Stimulated activated CD4-positive, alpha-beta T cell treated with anti-CD3 and anti-CD28 coated beads, Interleukin-4, amount 100 ng/mL, for 4 hours (primary cell): Measurements from ENCODE around the gene UBA5.
"Not testable (repeated sequence)": the region's sequence is repeated elsewhere in the genome, so short reads cannot be mapped to it uniquely, and the experiment has no call there.

ENCODE experiments used
- DNase-seq, 2 experiments: peaks; one replicate each; pipeline ENCODE4 v3.0.0-alpha.2; 2020

The UBA5 gene

GRCh38 chr3:132660052-132660810 is at the start of gene UBA5:
UBA5 (plus strand) TSS chr3:132660329; CDS start chr3:132660538, 209 bp downstream.
- DNase-seq = peak; percentile 62 to 67

GRCh38 chr3:132615301-132615700 is 44.8 kb upstream of the UBA5 start:
- DNase-seq = not testable (repeated sequence)

DNA sequence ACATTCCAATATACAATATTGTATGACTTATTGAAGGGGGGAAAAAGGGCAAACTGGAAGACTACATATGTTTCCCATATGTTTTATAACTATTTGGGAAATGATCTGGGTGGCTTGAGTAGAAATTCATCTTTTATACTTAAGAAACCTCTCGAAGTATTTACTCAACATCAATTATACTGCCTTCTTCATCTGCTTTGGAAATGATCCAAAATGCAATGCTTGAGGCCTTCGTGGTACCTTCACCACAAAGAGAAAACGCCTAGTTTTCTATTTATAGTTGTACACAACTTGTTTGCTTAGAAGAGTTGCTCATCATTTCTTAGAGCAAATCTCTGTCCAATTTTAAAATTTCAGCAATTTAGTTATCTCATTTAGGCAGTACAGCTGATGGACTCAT is 44.2 kb upstream of the UBA5 start:
- DNase-seq = no peak

- DNase-seq = no peak
Observed at GRCh38 chr3:132616780-132617179, 43.3 kb upstream of the UBA5 start.

DNA sequence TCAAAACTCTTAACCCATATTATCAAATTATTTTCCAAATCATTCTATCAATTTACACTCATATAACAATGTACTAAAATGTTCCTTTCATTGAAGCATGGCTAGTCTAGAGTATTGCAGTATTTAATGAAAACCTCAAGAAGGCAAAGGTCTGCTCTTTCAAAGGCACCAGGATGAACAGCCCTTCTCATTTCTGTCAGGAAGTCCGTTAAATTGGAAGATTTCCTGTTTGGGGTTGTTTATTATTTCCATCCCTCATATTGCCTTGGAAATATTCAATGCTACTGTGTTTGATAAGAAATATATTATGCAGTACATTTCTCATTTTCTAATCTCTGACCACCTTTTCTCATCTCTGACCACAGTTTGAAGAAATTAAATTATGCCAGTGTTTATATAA is 38.0 kb upstream of the UBA5 start:
- no peak for DNase-seq

GRCh38 chr3:132622761-132623160 is 37.4 kb upstream of the UBA5 start:
- no peak for DNase-seq

DNA sequence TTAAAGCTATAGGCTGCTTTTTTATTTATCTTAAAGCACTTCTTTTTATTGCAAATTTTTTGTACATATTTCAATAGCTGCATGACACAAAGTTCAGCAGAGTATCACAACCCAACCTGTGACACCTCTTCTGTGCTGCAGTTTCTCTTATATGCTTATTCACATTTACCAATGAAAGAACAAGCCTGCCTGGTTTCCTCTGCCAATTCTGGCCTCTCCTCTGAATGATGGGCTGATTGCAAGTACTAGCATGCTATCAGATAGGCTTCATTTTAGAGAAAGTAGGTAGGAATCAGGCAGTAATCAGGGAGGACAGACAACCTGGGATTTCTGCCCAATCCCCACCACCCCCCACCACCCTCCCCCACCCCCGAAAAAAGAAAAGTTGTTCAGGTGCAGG is 36.5 kb upstream of the UBA5 start:
- no peak for DNase-seq

- no peak for DNase-seq
Observed at GRCh38 chr3:132624790-132625189, 35.3 kb upstream of the UBA5 start.

GRCh38 chr3:132625613-132626012 is 34.5 kb upstream of the UBA5 start:
- DNase-seq = no peak

DNA sequence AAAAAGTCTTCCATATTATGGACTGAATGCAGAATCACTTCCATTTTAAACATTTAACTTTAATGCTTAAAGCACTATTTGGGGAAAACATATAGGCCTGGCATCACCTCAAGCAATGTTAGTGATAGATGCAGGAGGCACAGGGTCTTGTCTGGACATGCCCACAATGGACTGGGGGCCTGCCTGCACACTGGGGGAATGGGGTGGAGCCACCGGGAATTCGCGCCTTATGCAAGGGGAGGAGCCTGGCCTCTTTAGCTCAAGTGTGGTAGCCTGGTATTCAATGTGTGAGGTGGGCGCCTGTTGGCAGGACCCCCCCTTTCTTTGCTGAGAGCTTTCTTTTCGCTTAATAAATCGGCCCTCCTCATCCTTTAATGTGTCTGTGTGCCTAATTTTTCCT is 33.2 kb upstream of the UBA5 start:
- DNase-seq = no peak

- DNase-seq = no peak
Observed at GRCh38 chr3:132628157-132628556, 32.0 kb upstream of the UBA5 start.

DNA sequence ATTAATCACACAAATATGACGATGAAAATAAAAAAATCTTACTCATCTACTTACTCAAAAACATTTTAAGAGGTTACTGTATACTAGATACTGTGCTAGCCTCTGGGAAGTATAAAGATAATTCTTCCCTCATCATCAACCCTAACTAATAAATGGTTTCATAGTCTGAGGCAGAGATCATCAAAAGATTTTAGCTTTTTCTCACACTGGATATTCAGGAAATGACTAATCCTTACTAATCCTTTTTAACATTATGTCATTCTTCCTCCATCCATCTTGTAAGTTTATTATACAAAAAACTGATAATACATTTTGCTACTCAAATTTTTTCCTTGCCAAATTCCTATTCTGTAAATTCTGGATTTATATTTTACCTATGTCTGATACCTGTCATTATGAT is 30.2 kb upstream of the UBA5 start:
- no peak for DNase-seq

- no peak for DNase-seq
Observed at GRCh38 chr3:132630612-132631011, 29.5 kb upstream of the UBA5 start.

DNA sequence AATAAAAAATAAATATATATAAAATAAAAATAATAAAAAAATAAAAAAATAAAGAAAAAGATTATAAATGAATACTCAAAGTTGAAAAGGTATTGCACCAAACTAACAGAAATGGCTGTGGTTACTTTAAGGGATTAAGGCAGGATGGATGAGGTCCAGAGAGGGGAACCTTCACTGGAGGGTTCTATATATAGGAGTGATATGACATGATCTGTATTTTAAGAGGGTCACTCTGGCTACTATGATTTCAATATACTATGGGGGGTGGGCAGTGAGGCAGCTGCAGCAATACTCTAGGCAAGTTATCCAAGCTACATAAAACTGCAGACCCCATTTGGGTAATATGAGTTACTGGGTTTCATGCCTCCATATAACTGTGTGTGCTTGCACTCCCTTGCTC is 25.1 kb upstream of the UBA5 start:
- no peak for DNase-seq

DNA sequence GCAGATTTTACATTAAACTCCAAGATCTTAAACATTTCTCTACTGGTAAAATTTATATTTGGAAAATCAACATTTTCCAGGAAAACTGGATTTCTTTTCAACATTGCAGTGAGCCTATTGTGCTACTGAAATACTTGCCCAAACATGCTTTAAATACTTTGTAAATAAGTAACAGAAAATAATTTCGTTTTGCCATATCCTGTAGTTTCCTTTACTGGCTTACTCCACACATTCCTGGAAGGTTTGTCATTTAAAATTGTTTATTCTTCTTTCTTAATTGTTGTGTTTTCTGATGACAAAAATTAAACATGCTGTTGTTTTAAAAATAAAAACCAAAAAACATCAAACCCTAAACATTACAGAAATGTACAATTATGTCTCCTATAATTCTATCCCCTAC is 22.5 kb upstream of the UBA5 start:
- DNase-seq = no peak

DNA sequence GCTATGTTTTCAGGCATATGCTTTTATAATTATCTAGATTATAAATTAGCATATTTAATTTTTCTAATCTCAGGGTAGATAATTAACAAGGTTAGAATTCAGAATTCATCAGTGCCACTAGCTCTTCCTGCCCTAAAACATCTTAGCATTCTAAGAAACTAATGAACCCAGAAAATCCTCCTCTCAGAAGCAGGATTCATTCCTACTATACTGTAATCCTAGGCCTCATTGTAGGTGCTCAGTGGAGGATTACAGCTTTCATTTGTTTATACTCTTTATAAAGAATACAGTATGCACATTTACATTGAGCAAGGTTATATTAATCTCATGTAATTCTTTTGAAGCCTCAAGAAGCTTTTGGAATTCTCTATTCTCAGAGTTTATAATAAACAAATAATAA is 21.4 kb upstream of the UBA5 start:
- no peak for DNase-seq

DNA sequence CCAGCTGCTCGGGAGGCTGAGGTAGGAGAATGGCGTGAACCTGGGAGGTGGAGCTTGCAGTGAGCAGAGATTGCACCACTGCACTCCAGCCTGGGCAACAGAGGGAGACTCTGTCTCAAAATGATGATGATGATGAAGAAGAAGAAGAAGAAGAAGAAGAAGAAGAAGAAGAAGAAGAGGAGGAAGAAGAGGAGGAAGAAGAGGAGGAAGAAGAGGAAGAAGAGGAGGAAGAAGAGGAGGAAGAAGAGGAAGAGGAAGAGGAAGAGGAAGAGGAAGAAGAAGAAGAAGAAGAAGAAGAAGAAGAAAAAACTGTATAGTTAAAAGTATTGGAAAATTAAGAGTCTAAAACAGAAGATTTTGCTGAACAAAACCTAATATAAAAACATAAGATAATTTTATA is 18.7 kb upstream of the UBA5 start:
- DNase-seq = not testable (repeated sequence)

DNA sequence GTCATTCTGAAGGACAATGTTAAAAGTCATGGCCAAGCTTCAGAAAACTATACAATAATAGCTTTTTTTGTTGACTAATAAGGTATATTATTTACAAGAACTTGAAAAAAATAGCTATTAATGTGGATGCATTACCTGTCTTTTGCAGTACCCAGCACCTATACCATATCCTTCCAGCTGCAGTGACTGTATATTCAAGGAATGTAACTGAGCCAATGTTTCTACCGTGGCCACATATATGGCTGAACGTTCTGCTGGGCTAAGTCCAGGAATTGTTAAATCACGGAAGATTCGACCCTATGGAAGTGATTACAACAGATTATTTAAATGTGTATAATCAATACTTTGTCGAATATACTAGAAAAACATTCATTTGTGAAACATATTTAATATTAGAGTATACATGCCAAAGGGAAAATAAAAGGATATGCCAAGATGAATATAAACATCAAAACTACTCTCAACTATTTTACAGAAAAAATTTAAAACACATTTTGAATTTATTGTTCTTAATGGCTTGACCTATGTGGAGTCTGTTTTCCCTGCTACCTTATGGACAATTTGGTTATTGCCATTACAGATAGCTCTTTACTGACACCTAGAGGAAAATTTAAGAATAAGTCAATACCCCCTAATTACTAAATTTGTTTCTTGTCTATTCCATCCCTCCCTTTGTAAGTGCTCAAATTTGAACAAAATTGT is 18.1 kb upstream of the UBA5 start:
- DNase-seq = no peak

DNA sequence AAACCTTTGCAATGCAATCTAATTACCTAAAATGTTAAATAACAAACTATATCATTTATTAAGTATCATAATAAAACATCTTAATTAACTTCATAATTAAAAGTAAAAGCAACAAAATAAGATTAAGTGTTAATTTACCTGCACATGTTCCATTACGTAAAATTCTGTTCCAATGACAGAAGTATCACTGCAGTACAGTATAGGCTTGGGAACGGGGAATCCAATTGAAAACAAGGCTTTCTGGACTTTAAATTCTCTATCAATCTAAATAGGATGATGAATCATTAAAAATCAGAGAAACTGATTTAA is 17.6 kb upstream of the UBA5 start:
- no peak for DNase-seq

DNA sequence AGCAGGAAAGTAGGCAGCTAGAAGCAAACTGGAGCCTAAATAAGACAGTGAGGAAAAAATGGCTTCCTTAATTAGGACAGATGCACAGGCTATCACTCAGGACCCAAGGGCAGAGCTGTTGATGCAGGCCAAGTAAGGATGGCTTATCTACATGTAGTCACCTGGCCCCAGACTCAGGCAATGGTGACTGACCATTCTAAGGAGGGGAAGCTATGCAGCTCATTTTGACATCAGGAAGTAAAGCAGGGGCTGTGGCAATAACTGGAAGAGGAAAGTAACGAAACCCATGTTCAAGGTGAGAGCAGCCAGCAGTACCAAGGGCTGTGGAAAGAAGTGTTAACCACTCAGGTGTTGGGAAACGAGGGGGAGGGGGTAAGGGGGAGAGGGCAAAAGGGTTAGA is 16.8 kb upstream of the UBA5 start:
- no peak for DNase-seq

GRCh38 chr3:132645058-132645457 is 15.1 kb upstream of the UBA5 start:
- no peak for DNase-seq

DNA sequence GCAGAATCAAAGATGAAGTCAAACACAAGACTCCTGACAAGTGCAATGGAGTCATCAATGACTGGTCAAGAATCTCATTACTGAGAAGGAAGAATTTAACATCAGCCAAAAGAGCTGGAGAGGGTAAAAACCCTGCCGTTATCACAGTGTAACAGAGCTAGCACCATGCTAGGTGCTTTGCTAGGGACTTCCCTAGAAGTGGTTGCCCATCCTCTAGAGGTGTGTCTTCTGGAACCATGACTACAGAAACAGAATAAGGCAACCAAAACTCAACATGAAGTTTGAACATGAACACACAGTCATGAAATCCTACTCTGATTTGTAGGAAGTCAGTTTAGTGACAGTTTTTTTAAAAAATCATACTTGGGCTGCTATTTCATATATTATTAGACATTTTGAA is 10.0 kb upstream of the UBA5 start:
- no peak for DNase-seq

GRCh38 chr3:132652640-132653270 is 7.4 kb upstream of the UBA5 start:
- DNase-seq = no peak

DNA sequence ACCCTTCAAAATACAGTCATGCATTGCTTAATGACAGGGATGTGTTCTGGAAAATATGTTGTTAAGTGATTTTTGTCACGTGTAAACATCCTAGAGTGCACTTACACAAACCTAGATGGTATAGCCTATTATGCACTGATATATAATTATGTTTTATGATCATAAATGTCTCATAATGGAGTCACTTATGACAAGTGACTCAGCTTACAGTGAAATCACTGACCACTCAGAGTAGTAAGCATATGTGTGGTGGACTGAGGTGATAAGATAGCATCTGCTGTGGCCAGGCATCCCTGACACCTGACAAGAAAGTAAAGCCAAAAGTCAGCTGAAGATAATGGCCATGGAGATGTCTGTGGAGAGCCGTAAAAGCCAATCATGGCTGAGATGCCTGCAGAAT is 5.9 kb upstream of the UBA5 start:
- DNase-seq = no peak
